KG1 (cell line): Measurements from ENCODE around the gene PARD6G.

Experiments
- DNase-seq: peaks from one replicate; lab custom pipeline; 2025; lab: John Stamatoyannopoulos, UW

The PARD6G gene

GRCh38 chr18:80145196-80145804 lies 102.0 kb downstream of the PARD6G start:
- DNase-seq, result no peak

GRCh38 chr18:80143881-80144280 lies 103.4 kb downstream of the PARD6G start:
- no peak for DNase-seq

GRCh38 chr18:80140455-80140985 lies 106.8 kb downstream of the PARD6G start:
- DNase-seq, result no peak

GRCh38 chr18:80137976-80138375 lies 109.3 kb downstream of the PARD6G start:
- DNase-seq, result no peak

GRCh38 chr18:80137137-80137536 lies 110.2 kb downstream of the PARD6G start:
- no peak for DNase-seq

GRCh38 chr18:80136679-80137078 lies 110.6 kb downstream of the PARD6G start:
- DNase-seq, result no peak

GRCh38 chr18:80135136-80135535 lies 112.2 kb downstream of the PARD6G start:
- DNase-seq, result no peak

- DNase-seq, result no peak
Observed at GRCh38 chr18:80133124-80133523, 114.2 kb downstream of the PARD6G start.

GRCh38 chr18:80132180-80132812 lies 115.0 kb downstream of the PARD6G start:
- DNase-seq, result no peak

- no peak for DNase-seq
Observed at GRCh38 chr18:80130555-80130954, 116.8 kb downstream of the PARD6G start.

- DNase-seq, result no peak
Observed at GRCh38 chr18:80129672-80130367, 117.5 kb downstream of the PARD6G start.

- DNase-seq, result no peak
Observed at GRCh38 chr18:80127635-80128034, 119.7 kb downstream of the PARD6G start.

- no peak for DNase-seq
Observed at GRCh38 chr18:80126797-80127196, 120.5 kb downstream of the PARD6G start.

- DNase-seq, result no peak
Observed at GRCh38 chr18:80124131-80124530, 123.2 kb downstream of the PARD6G start.

- no peak for DNase-seq
Observed at GRCh38 chr18:80120932-80121331, 126.4 kb downstream of the PARD6G start.

GRCh38 chr18:80119111-80119510 lies 128.2 kb downstream of the PARD6G start:
- no peak for DNase-seq

- no peak for DNase-seq
Observed at GRCh38 chr18:80115035-80115434, 132.3 kb downstream of the PARD6G start.

- DNase-seq, result no peak
Observed at GRCh38 chr18:80112624-80113248, 134.6 kb downstream of the PARD6G start.

- no peak for DNase-seq
Observed at GRCh38 chr18:80109676-80110078, 137.6 kb downstream of the PARD6G start.

GRCh38 chr18:80108739-80109675 lies 138.3 kb downstream of the PARD6G start, which contains the start of gene ADNP2:
ADNP2 (plus strand) TSS chr18:80109262; CDS start chr18:80117543, 8,281 bp downstream.
- peak; percentile 95 for DNase-seq

GRCh38 chr18:80108121-80108536 lies 139.2 kb downstream of the PARD6G start:
- DNase-seq, result no peak
